Cardiac fibroblast (primary cell): ENCODE data around the gene PRKCA.

Experiments used
- DNase-seq, 2 donors: peaks; one replicate each; pipeline versions ENCODE4 v3.0.0 to v3.0.0-alpha.2; 2010; ENCODE audit warnings: low read depth in 2 of 2
- H3K4me3 ChIP-seq, 2 donors: replicated peaks in 1 of 2; 1 replicate in 1 of 2; 2 replicates in 1 of 2; pipeline ENCODE4 v1.5.1; 2011; ENCODE audit warnings: low read depth in 2 of 2, low read length in 2 of 2, mild to moderate bottlenecking in 2 of 2, moderate library complexity in 1 of 2
- CTCF ChIP-seq: IDR thresholded peaks from one replicate; pipeline ENCODE4 v1.5.1; 2011; ENCODE audit warnings: low read depth, mild to moderate bottlenecking, low read length, inconsistent platforms

Gene PRKCA

GRCh38 chr17:66578781-66579489, 276.5 kb downstream of the PRKCA start:
- H3K4me3 ChIP-seq: no peak overlapping the region
- DNase-seq: peak in 1 of 2 donors; percentile 10
- no peak for TF ChIP-seq CTCF

- no peak overlapping the region for H3K4me3 ChIP-seq
- no peak for DNase-seq
- no peak for TF ChIP-seq CTCF
Measured at GRCh38 chr17:66579556-66579955, 277.1 kb downstream of the PRKCA start.

- no peak for TF ChIP-seq CTCF
- H3K4me3 ChIP-seq: no peak overlapping the region
- peak; percentile 62 to 65 for DNase-seq
Measured at GRCh38 chr17:66580184-66580955, 278.0 kb downstream of the PRKCA start.

- peak; percentile 22 to 62 for DNase-seq
- no peak for TF ChIP-seq CTCF
- H3K4me3 ChIP-seq: no peak overlapping the region
Measured at GRCh38 chr17:66580956-66581391, 278.6 kb downstream of the PRKCA start.

GRCh38 chr17:66582373-66583111, 280.1 kb downstream of the PRKCA start:
- H3K4me3 ChIP-seq: no peak overlapping the region
- no peak for DNase-seq
- TF ChIP-seq CTCF: no peak

GRCh38 chr17:66583112-66583748, 280.8 kb downstream of the PRKCA start:
- H3K4me3 ChIP-seq: no peak overlapping the region
- TF ChIP-seq CTCF: no peak
- no peak for DNase-seq
